AG04450 (cell line): ENCODE results near the gene ZIC4. TPM values are rescaled to one million over a fixed set of nuclear protein-coding genes. Genes with fewer than 3 reads are reported as not detected.

Experiments
- CTCF ChIA-PET: fragments of 300-600, 350-600 bp; formaldehyde crosslinking; extraction: SDS; loops from one replicate; lab custom pipeline; 2022; ENCODE audit warnings: antibody characterized with exemption, inconsistent platforms; lab: Charles Lee
- POLR2A ChIA-PET: fragments of 350-600 bp; formaldehyde crosslinking; extraction: SDS; loops from one replicate; lab custom pipeline; 2021; ENCODE audit warnings: antibody characterized with exemption, inconsistent platforms; lab: Yijun Ruan, JAX
- DNase-seq: peaks from one replicate; pipeline ENCODE4 v3.0.0-alpha.2; 2011; ENCODE audit warnings: low read depth, low spot score
- H3K27ac ChIP-seq: one replicate; pipeline ENCODE4 v1.5.1; 2012; ENCODE audit warnings: low read depth, low read length, control low read depth
- H3K27me3 ChIP-seq: one replicate; pipeline ENCODE4 v1.6.0; 2012; ENCODE audit warnings: low read length; ENCODE audit not compliant: control insufficient read depth, insufficient read depth
- H3K4me3 ChIP-seq: 2 replicates; pipeline ENCODE4 v1.5.1; 2011; ENCODE audit warnings: mild to moderate bottlenecking, low read depth, low read length, control low read depth
- H3K9me3 ChIP-seq: 2 replicates; pipeline ENCODE4 v1.5.1; 2012; ENCODE audit warnings: low read length; ENCODE audit not compliant: control insufficient read depth, insufficient read depth
- CTCF ChIP-seq: IDR thresholded peaks from 2 replicates; pipeline ENCODE4 v1.5.1; 2011; ENCODE audit warnings: low read depth, low read length, control low read depth, inconsistent platforms
- polyA plus RNA-seq: library from polyadenylated mRNA; depleted of rRNA; stranded (reverse); fragments of >200 nt; gene quantifications from 2 replicates; pipeline ENCODE4 v1.2.3, GENCODE V29; 2011

The ZIC4 gene
- polyA plus RNA-seq, 1 experiment, result not detected

GRCh38 chr3:147398813-147399534, 7.4 kb downstream of the ZIC4 start:
- TF ChIP-seq CTCF, result no peak
- ChIA-PET POLR2A (no interaction called here), CTCF (interaction anchor here (0.5 to 1.2 kb wide), 3 partner anchors 262 to 279 kb away, joined by 3 to 5 read pairs (median 3); no protein-coding TSS in a partner anchor)
- H3K27me3 ChIP-seq, result peaks cover 84% of the 10 kb centered on the region
- H3K9me3 ChIP-seq, result peaks cover 28% of the 10 kb centered on the region; the same call in 1 of the 2 replicates
- H3K27ac ChIP-seq, result no peak overlapping the region
- no peak overlapping the region for H3K4me3 ChIP-seq
- DNase-seq, result no peak

GRCh38 chr3:147397875-147398812, 8.2 kb downstream of the ZIC4 start:
- Histone ChIP-seq H3K9me3 (peaks cover 33% of the 10 kb centered on the region; the same call in 1 of the 2 replicates), H3K4me3 (no peak overlapping the region), H3K27me3 (peaks cover 83% of the 10 kb centered on the region), H3K27ac (no peak overlapping the region)
- CTCF ChIA-PET, result no interaction called here
- POLR2A ChIA-PET, result no interaction called here
- TF ChIP-seq CTCF, result no peak
- no peak for DNase-seq

- ChIA-PET POLR2A (no interaction called here), CTCF (no interaction called here)
- no peak for DNase-seq
- Histone ChIP-seq H3K4me3 (no peak overlapping the region), H3K27ac (no peak overlapping the region), H3K9me3 (peaks cover 36% of the 10 kb centered on the region; the same call in 1 of the 2 replicates), H3K27me3 (peaks cover 85% of the 10 kb centered on the region)
- TF ChIP-seq CTCF, result no peak
Measured at GRCh38 chr3:147397155-147397874, 9.0 kb downstream of the ZIC4 start.

GRCh38 chr3:147396712-147397046, 9.7 kb downstream of the ZIC4 start:
- no peak overlapping the region for H3K4me3 ChIP-seq
- no peak for TF ChIP-seq CTCF
- CTCF ChIA-PET, result no interaction called here

More at GRCh38 chr3:147396712-147397046, 9.7 kb downstream of the ZIC4 start:
- POLR2A ChIA-PET, result no interaction called here
- H3K27me3 ChIP-seq, result peaks cover 90% of the 10 kb centered on the region
- DNase-seq, result no peak
- no peak overlapping the region for H3K27ac ChIP-seq
- H3K9me3 ChIP-seq, result peaks cover 36% of the 10 kb centered on the region; the same call in 1 of the 2 replicates
